T-helper 2 cell treated with Interferon-gamma antibody and Interleukin-4, amounts not matched to agents 100 ng/mL and 5 ng/mL, for 36 hours (primary cell): ENCODE measurements around the gene ANAPC1. TPM values are rescaled to one million over a fixed set of nuclear protein-coding genes. Genes with fewer than 3 reads are reported as not detected.
"Not testable (repeated sequence)": the region's sequence is repeated elsewhere in the genome, so short reads cannot be mapped to it uniquely, and the experiment has no call there.

ENCODE experiments used
- intact Hi-C: fragments of 100-400 bp; cut with micrococcal nuclease; formaldehyde crosslinking; loops from one replicate; pipeline ENCODE4 v1.15.1; 2023
- total RNA-seq: library from RNA; stranded (reverse); gene quantifications from 2 replicates; pipeline ENCODE4 v1.2.3, GENCODE V29; 2022

The ANAPC1 gene
- total RNA-seq, 1 donor from 2014 or later, result 80.4 TPM

GRCh38 chr2:111828217-111828766, 55.7 kb downstream of the ANAPC1 start:
- intact Hi-C loops, result not testable (repeated sequence)

- intact Hi-C loops, result not testable (repeated sequence)
These were observed 70.9 kb downstream of the ANAPC1 start for GRCh38 chr2:111812970-111813622.

- intact Hi-C loops, result not testable (repeated sequence)
These were observed 93.4 kb downstream of the ANAPC1 start for GRCh38 chr2:111790633-111791032.

GRCh38 chr2:111784081-111784480, 99.9 kb downstream of the ANAPC1 start:
- intact Hi-C loops, result not testable (repeated sequence)

GRCh38 chr2:111782195-111782594, 101.8 kb downstream of the ANAPC1 start:
- intact Hi-C loops, result not testable (repeated sequence)

DNA sequence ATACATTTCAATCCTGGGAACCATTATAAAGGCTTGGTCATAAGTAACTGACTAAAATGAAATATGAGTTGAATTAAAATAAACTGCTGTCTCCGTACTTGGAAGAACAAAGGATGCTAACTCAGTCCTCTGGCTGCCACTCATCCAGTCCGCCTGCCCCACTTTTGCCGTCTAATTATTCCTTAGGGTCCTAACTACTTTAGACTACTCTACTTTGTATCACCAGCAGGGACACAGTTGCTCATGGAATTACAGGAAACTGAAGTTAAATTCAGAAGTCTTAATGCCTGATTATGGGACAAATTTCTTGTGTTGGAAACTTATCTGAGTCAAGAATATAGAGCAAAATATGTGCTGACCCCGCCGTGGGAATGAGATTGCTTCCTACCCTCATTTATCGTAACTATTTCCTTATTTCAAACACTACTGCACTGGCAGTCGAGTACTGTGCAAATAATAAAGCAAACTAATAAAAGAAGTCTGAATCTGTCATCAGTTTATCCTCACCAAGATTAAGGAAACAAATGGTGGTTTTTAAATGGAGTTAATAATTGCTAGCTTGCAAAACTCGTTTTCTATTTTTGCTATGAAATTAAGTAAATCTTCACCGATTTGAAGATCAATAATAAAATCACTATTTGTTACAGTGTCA, 102.4 kb downstream of the ANAPC1 start:
- intact Hi-C loops, result not testable (repeated sequence)

DNA sequence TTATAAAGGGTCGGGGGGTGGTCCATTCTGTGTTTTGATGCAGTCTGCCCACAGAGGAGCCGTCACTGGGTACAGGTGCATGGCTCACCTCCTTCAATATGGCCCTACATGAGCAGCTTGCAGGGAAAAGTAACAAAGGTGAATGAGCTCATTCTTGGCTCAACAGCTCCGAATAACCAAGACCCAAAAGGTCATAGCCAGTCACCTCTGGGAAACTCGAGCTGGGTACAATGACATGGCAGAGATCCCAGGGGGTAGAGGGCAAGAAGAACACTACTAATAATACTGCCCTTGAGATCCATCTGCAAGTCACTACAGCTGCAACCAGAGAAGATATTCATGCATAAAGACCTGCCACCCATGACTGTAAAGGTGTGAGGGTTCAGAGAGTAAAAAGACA, 106.8 kb downstream of the ANAPC1 start:
- intact Hi-C loops, result not testable (repeated sequence)

- intact Hi-C loops, result not testable (repeated sequence)
These were observed 107.7 kb downstream of the ANAPC1 start for GRCh38 chr2:111776296-111776695.

- intact Hi-C loops, result not testable (repeated sequence)
These were observed 111.8 kb downstream of the ANAPC1 start for GRCh38 chr2:111772180-111772579.

DNA sequence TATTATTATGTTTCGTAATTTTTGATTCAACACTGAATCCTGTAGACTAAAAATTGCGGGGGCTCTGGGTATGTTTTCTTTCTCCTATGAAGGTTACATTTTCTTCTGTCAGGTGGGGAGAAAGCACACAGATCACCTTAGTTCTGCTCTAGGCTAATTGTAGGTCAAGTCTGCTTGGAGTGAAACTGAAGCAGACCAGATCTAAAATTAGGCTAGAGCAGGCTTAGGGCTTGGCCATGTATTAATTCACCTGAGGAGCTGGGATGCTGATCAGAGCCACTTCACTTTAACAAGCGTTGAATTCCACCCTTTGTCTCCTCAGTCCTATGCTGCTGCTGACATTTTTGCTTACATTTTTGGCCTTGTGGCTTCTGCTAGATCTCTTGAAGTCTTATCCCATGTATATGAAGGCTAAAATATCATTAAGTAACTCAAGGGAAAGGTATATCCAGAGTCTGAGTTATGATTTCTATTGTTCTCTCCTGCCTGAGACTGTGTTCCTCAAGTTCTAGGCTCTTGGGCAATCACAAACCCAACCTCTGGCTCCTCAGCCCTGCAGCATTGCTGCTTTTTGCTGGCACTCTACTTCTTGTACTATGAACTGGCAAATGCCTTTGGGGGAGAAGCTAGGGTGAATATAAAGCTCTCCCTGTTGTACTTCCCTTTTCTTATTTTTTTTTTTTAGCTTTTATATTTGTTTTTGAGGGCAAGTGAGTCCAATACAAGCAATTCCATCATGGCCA, 112.9 kb downstream of the ANAPC1 start:
- intact Hi-C loops, result not testable (repeated sequence)

GRCh38 chr2:111768266-111769190, 115.5 kb downstream of the ANAPC1 start:
- intact Hi-C loops, result not testable (repeated sequence)

GRCh38 chr2:111767087-111767486, 116.9 kb downstream of the ANAPC1 start:
- intact Hi-C loops, result not testable (repeated sequence)

GRCh38 chr2:111766295-111766694, 117.7 kb downstream of the ANAPC1 start:
- intact Hi-C loops, result not testable (repeated sequence)

DNA sequence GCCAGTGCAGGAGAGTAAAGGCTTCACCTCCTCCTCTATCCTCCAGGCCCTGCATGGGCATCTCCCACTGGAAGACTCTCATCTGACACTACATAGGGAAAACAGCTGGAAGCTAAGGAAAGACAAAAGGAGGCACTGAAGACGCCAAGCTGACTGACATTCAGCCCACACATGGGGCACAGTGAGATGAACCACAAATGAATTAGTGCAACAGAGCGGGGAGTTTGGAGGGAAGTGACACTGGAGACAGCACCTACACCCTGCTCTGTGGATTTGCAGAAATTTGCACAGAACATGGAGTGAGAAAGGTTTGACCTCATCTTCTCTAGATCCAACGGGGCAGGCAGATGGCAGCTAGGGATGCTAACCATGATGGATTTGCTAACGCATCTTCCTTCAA, 119.8 kb downstream of the ANAPC1 start:
- intact Hi-C loops, result not testable (repeated sequence)

- intact Hi-C loops, result not testable (repeated sequence)
These were observed 123.2 kb downstream of the ANAPC1 start for GRCh38 chr2:111760697-111761284.

- intact Hi-C loops, result not testable (repeated sequence)
These were observed 131.5 kb downstream of the ANAPC1 start for GRCh38 chr2:111752533-111752932.

- intact Hi-C loops, result not testable (repeated sequence)
These were observed 133.4 kb downstream of the ANAPC1 start for GRCh38 chr2:111750641-111751040.

DNA sequence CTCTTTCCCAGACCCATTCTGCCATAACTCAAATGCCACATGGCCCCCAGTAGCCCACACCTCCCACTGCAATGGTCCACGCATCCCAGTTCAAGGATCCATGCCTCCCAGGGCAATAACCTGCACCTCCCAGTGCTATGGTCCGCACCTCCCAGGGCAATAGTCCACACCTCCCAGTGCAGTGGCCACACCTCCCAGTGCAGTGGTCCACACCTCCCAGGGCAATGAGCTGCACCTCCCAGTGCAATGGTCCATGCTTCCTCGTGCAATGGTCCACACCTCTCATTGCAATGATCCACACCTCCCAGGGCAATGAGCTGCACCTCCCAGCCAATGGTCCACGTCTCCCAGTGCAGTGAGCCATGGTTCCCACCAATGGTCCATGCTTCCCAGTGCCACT, 135.6 kb downstream of the ANAPC1 start:
- intact Hi-C loops, result not testable (repeated sequence)

DNA sequence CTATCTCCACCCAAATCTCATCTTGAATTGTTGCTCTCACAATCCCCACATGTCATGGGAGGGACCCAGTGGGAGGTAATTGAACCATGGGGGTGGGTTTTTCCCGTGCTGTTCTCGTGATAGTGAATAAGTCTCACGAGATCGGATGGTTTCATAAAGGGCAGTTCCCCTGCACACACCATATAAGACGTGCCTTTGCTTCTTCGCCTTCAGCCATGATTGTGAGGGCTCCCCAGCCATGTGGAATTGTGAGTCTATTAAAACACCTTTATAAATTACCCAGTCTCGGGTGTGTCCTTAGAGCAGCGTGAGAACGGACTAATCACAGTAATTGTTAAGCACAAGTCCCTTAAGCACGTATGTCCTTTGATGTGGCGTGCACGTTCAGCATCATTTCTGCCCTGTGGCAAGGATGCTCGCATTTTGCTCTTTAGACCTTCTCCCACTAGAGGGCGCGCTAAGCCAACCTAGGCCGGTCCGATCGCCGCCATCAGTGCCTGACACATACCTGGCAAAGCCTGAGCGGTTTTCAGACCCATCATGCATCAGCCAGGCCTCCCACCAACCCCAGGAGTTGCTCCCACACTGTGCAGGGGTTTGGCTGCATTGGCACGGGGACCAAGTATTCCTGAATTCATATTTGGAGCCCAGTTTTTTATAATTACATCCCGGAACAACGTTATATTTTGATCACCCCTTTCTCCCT, 136.4 kb downstream of the ANAPC1 start:
- intact Hi-C loops, result not testable (repeated sequence)

DNA sequence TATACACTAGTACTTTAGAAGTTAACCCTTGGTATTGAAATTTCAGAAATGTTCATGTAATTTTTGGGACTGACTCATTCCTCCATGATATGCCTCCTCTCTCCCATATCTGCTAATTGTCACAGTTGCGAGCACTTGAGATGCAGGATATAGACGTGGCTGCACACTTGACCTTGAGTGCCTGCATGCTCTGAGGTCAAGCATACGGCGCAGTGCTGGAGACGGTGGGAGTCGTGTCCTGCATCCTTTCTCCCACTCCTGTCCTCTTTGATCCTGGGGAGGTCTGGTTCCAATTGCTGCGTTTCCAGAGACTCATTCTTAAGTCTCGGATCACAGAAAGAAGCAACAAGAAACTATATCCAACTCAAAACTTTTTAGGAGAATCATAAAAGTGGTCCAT, 139.2 kb downstream of the ANAPC1 start:
- intact Hi-C loops, result not testable (repeated sequence)
